HFFc6 (cell line): ENCODE data around the gene TRIM67. TPM values are rescaled to one million over a fixed set of nuclear protein-coding genes. Genes with fewer than 3 reads are reported as not detected.

Experiments
- DNase-seq: peaks from one replicate; pipeline ENCODE4 v3.0.0-alpha.2; 2018
- H3K27ac Mint-ChIP-seq: 2 replicates; pipeline ENCODE4 v1.8.0; 2020; ENCODE audit warnings: mild to moderate bottlenecking, mixed read lengths
- H3K27me3 Mint-ChIP-seq: 2 replicates; pipeline ENCODE4 v1.8.0; 2021; ENCODE audit warnings: mild to moderate bottlenecking, moderate library complexity, mixed read lengths; ENCODE audit not compliant: insufficient read depth
- H3K36me3 Mint-ChIP-seq: 2 replicates; pipeline ENCODE4 v1.8.0; 2021; ENCODE audit warnings: low read depth, mixed read lengths
- H3K4me1 Mint-ChIP-seq: 2 replicates; pipeline ENCODE4 v1.8.0; 2020; ENCODE audit warnings: low read depth, mixed read lengths
- H3K4me3 Mint-ChIP-seq: 2 replicates; pipeline ENCODE4 v1.8.0; 2020; ENCODE audit warnings: mild to moderate bottlenecking, moderate library complexity, mixed read lengths
- H3K9me3 Mint-ChIP-seq: 2 replicates; pipeline ENCODE4 v1.8.0; 2020; ENCODE audit warnings: mild to moderate bottlenecking, mixed read lengths
- total RNA-seq, 6 experiments: library from RNA; stranded (reverse); fragmentation: NEBNext Ultra II Directional; extraction: Animal tissue kit (Norgen Biotek cat#: 25700); gene quantifications; 2 replicates in 1 of 6; 3 replicates in 5 of 6; pipeline ENCODE4 v1.2.3, GENCODE V29; 2021
- TF ChIP-seq, protein P1 (sequence below): fragments of 200-600 bp; sonication (generic); IDR thresholded peaks from 2 replicates; pipeline ENCODE4 v1.5.0; 2021; ENCODE audit warnings: antibody characterized with exemption, mild to moderate bottlenecking

The TRIM67 gene
- total RNA-seq, 6 experiments from 2014 or later, result not detected

DNA sequence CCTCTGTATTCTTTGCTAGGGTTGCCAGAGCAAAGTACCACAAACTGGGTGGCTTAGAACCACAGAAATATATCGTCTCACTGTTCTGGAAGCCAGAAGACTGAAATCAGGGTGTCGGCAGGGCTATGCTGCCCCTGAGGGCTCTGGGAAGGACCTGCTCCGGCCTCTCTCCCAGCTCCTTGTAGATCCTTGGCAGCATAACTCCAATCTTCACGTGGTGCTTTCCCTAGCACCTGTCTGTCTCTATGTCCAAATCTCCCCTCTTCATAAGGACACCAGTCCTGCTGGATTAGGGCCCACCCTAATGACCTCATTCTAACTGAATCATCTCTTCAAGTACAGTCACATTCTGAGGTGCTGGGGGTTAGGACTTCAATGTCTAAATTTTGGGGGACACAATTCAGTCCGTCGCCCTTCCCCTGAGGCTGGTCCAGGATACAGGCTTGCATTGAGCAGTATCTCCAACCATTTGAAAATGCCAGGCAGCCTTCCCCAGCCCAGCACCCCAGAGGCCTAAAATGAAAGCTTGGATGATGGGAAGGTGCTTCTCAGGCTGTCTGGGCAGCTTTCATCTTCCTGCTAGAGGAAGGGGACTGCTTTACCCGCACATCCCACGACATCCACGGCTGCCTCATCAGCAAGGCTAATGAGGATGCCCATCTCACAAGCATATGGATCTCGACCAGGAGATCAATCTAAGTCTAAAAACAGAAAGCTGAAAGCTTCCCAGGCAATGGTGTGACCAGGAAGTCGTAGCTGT lies 24.7 kb downstream of the TRIM67 start:
- Mint-ChIP-seq H3K27ac (no peak overlapping the region), H3K4me3 (no peak overlapping the region), H3K9me3 (peaks cover 6% of the 10 kb centered on the region; the same call in 1 of the 2 replicates), H3K27me3 (peaks cover 33% of the 10 kb centered on the region), H3K4me1 (no peaks in the 10 kb centered on the region), H3K36me3 (no peaks in the 10 kb centered on the region; the same call in 1 of the 2 replicates)
- no peak for DNase-seq
- TF ChIP-seq, protein P1, sequence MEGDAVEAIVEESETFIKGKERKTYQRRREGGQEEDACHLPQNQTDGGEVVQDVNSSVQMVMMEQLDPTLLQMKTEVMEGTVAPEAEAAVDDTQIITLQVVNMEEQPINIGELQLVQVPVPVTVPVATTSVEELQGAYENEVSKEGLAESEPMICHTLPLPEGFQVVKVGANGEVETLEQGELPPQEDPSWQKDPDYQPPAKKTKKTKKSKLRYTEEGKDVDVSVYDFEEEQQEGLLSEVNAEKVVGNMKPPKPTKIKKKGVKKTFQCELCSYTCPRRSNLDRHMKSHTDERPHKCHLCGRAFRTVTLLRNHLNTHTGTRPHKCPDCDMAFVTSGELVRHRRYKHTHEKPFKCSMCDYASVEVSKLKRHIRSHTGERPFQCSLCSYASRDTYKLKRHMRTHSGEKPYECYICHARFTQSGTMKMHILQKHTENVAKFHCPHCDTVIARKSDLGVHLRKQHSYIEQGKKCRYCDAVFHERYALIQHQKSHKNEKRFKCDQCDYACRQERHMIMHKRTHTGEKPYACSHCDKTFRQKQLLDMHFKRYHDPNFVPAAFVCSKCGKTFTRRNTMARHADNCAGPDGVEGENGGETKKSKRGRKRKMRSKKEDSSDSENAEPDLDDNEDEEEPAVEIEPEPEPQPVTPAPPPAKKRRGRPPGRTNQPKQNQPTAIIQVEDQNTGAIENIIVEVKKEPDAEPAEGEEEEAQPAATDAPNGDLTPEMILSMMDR, result no peak

DNA sequence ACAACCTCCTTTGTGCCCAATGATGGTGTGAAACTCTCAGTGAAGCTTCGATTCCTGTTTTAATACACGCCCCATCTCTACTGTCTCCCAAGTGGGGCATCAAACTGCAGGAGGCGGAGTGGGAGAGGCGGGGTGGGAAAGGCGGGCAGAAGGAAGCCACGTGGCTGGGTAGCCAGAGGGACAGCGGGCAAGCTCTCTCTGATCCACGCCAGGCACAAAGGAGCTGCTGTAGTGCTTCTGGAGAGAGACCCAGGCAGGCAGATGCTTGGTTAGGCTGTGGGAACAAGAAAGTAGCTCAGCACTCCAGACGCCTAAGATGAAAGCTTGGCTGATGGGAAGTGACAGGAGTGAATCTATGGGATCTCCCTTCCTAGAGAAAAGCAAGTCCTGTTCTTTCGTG lies 25.7 kb downstream of the TRIM67 start:
- Mint-ChIP-seq H3K4me1 (no peaks in the 10 kb centered on the region), H3K27ac (no peak overlapping the region), H3K27me3 (peaks cover 34% of the 10 kb centered on the region), H3K9me3 (peaks cover 6% of the 10 kb centered on the region; the same call in 1 of the 2 replicates), H3K4me3 (no peak overlapping the region), H3K36me3 (no peaks in the 10 kb centered on the region; the same call in 1 of the 2 replicates)
- no peak for DNase-seq
- TF ChIP-seq, protein P1, result no peak

DNA sequence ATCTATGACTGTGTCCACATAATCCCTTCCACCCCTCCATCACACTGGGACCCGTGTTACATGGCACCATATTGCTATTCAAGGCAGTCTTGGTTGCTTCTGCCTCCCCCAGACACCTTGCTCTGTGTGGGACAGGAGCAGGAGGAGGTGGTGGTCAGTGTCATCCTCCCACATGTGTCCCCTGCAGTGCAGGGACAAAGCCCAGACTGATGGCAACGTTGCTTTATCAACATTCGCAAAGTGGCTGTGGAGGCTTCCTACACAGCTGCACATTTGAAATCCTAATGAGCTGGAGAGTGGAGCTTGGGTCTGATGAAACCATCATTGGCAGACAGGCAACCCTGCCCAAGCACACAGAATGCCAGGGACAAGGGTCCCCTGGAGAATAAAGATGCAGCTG lies 26.2 kb downstream of the TRIM67 start:
- Mint-ChIP-seq H3K27me3 (peaks cover 32% of the 10 kb centered on the region), H3K4me3 (no peak overlapping the region)

DNA sequence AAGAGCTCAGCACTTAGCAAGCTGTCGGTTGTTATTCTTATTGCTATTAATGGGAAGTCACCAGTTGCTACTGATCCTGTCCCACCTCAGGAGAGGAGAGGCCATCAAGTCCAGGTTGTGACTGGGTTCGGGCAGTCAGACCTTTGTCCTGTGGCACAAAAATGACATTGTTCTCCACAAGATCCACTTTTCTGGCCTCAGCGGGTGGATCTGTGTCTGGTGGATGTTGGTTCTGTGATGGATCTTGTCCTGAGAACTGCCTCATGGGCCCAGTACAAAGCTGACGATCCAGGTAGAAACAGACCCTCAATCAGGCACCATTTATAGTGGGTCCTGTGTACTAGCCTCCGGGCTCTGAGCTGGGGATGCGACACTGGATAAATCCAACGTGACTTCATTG lies 26.9 kb downstream of the TRIM67 start:
- Mint-ChIP-seq H3K27ac (no peak overlapping the region), H3K4me1 (no peaks in the 10 kb centered on the region), H3K36me3 (no peaks in the 10 kb centered on the region; the same call in 1 of the 2 replicates), H3K9me3 (peaks cover 6% of the 10 kb centered on the region; the same call in 1 of the 2 replicates), H3K4me3 (no peak overlapping the region), H3K27me3 (peaks cover 32% of the 10 kb centered on the region)
- TF ChIP-seq, protein P1, result no peak
- DNase-seq, result no peak

More for the DNA sequence above, 26.2 kb downstream of the TRIM67 start:
- Mint-ChIP-seq H3K4me1 (no peaks in the 10 kb centered on the region), H3K27ac (no peak overlapping the region), H3K9me3 (peaks cover 6% of the 10 kb centered on the region; the same call in 1 of the 2 replicates), H3K36me3 (no peaks in the 10 kb centered on the region; the same call in 1 of the 2 replicates)
- TF ChIP-seq, protein P1, result no peak
- DNase-seq, result no peak

DNA sequence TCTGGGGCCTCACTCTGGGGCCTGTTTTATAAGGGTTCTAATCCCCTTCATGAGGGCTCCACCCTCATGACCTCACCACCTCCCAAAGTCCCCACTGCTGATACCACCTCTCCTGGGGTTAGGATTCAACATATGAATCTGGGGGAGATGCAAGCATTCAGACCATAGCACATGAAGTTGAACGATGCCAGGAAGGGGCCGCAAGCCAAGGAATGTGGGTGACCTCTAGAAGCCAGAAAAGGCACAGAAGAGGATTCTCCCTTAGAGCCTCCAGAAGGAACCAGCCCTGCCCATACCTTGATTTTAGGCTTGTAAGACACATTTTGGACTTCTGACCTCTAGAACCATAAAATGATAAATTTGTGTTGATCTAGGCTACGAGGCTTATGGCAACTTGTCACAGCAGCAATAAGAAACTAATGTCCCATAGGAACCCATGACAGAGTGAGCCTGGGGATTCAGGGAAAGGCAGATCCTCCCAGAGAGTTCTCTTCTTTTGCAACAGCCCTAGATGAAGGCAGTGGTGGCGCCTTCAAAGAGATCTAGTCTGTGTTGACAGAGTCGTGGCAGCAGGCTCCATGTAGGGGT lies 27.9 kb downstream of the TRIM67 start:
- TF ChIP-seq, protein P1, result no peak
- no peak for DNase-seq
- Mint-ChIP-seq H3K36me3 (no peaks in the 10 kb centered on the region; the same call in 1 of the 2 replicates), H3K4me3 (no peak overlapping the region), H3K27me3 (peaks cover 26% of the 10 kb centered on the region), H3K4me1 (no peaks in the 10 kb centered on the region), H3K9me3 (peaks cover 6% of the 10 kb centered on the region; the same call in 1 of the 2 replicates), H3K27ac (no peak overlapping the region)
